ENCODE results near the gene SFMBT1. TPM values are rescaled to one million over a fixed set of nuclear protein-coding genes. Genes with fewer than 3 reads are reported as not detected.

The SFMBT1 gene
- total RNA-seq, 2 experiments from 2014 or later, result 12.9 to 18.1 TPM

DNA sequence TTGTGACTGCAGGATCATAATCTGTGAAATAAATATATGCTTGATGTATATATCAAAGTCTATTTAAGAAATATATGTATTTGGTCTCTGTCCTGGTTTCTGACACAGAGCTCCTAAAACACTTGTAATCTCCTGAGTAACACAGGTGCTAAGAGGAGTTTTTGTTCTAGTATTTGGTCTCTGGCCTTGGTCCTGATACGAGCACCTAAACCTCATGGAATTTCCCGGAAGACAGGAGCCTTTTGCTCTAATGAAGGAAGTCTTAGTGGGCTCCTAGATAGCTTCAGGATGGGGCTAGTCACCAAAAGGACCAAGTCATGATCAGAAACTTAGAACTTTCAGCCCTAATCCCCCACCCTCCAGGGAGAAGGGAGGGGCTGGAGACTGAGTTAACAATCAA is 191.9 kb downstream of the SFMBT1 start:
- ChIA-PET POLR2A (interaction anchor here (0.7 to 0.9 kb wide), 2 partner anchors 8 to 461 kb away, joined by 3 to 4 read pairs; no protein-coding TSS in a partner anchor), CTCF (ENCODE audit: unreplicated experiment) (no interaction called here)
- no peak for DNase-seq (ENCODE audit: low spot score)
- no TSS peak for BruUV-seq (replicated peaks)
- Histone ChIP-seq H2AFZ (ENCODE audit: low read length) (no peak overlapping the region), H3K79me2 (ENCODE audit: insufficient read depth, low read depth, low read length) (no peaks in the 10 kb centered on the region), H3K4me3 (ENCODE audit: low read depth, low read length, poor library complexity, severe bottlenecking) (no peak overlapping the region), H4K20me1 (ENCODE audit: insufficient read depth, low read length) (no peaks in the 10 kb centered on the region), H3K4me2 (ENCODE audit: low read length) (no peak overlapping the region), H3K27ac (ENCODE audit: low read depth, low read length, poor library complexity, severe bottlenecking) (no peak overlapping the region), H3K4me1 (ENCODE audit: insufficient read depth, low read length, poor library complexity, severe bottlenecking) (no peaks in the 10 kb centered on the region), H3K36me3 (ENCODE audit: insufficient read depth, low read length) (peaks cover 9% of the 10 kb centered on the region; the same call in 1 of the 2 replicates), H3K9me3 (ENCODE audit: low read length) (no peaks in the 10 kb centered on the region), H3K9me2 (ENCODE audit: insufficient read depth, low read length) (no peaks in the 10 kb centered on the region)
- intact Hi-C loops (cut with micrococcal nuclease; ENCODE audit: unreplicated experiment), result no loop called here
- no peak for TF ChIP-seq EZH2phosphoT487 (IDR thresholded peaks at IDR 0.05; ENCODE audit: borderline replicate concordance, low read depth, low read length)
- TF ChIP-seq, protein P1, sequence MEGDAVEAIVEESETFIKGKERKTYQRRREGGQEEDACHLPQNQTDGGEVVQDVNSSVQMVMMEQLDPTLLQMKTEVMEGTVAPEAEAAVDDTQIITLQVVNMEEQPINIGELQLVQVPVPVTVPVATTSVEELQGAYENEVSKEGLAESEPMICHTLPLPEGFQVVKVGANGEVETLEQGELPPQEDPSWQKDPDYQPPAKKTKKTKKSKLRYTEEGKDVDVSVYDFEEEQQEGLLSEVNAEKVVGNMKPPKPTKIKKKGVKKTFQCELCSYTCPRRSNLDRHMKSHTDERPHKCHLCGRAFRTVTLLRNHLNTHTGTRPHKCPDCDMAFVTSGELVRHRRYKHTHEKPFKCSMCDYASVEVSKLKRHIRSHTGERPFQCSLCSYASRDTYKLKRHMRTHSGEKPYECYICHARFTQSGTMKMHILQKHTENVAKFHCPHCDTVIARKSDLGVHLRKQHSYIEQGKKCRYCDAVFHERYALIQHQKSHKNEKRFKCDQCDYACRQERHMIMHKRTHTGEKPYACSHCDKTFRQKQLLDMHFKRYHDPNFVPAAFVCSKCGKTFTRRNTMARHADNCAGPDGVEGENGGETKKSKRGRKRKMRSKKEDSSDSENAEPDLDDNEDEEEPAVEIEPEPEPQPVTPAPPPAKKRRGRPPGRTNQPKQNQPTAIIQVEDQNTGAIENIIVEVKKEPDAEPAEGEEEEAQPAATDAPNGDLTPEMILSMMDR (conservative IDR thresholded peaks at IDR 0.05; ENCODE audit: low read length), result no peak

Other genes with a start within 250 kb of the SFMBT1 start
- gene ITIH4, start 215.4 kb downstream of the SFMBT1 start, total RNA-seq (2014; rRNA removed; shearing (Covaris generic)), result 2.1 and 13.3 TPM in 2 replicates
- 2.2 and 4.6 TPM in 2 replicates for gene ITIH4, start 215.4 kb downstream of the SFMBT1 start, total RNA-seq (2022)
- 0.28 and 2.7 TPM in 2 replicates for gene MUSTN1, start 211.1 kb downstream of the SFMBT1 start, total RNA-seq (2014; rRNA removed; shearing (Covaris generic))
- gene MUSTN1, start 211.1 kb downstream of the SFMBT1 start, total RNA-seq (2022), result 1.7 and 2.8 TPM in 2 replicates
- gene STIMATE, start 148.5 kb downstream of the SFMBT1 start, total RNA-seq (2014; rRNA removed; shearing (Covaris generic)), result 8.1 and 18.1 TPM in 2 replicates
- gene STIMATE, start 148.5 kb downstream of the SFMBT1 start, total RNA-seq (2022), result 19.0 and 24.6 TPM in 2 replicates
- gene RFT1, start 84.4 kb upstream of the SFMBT1 start, total RNA-seq (2014; rRNA removed; shearing (Covaris generic)), result 9.9 and 15.8 TPM in 2 replicates
- gene RFT1, start 84.4 kb upstream of the SFMBT1 start, total RNA-seq (2022), result 34.7 and 34.8 TPM in 2 replicates
- gene PRKCD, start 115.1 kb upstream of the SFMBT1 start, total RNA-seq (2014; rRNA removed; shearing (Covaris generic)), result 9.5 and 13.3 TPM in 2 replicates
- 91.6 and 108 TPM in 2 replicates for gene PRKCD, start 115.1 kb upstream of the SFMBT1 start, total RNA-seq (2022)
- 248 and 325 TPM in 2 replicates for gene TKT, start 209.9 kb upstream of the SFMBT1 start, total RNA-seq (2014; rRNA removed; shearing (Covaris generic))
- 386 and 415 TPM in 2 replicates for gene TKT, start 209.9 kb upstream of the SFMBT1 start, total RNA-seq (2022)

All from OCI-LY7 (cell line).